ENCODE data around the gene ADGRA1.
"Not testable (repeated sequence)": the region's sequence is repeated elsewhere in the genome, so short reads cannot be mapped to it uniquely, and the experiment has no call there.

- TF ChIP-seq CTCF (IDR thresholded peaks at IDR 0.05); ESRRA (IDR thresholded peaks at IDR 0.05; ENCODE audit: borderline replicate concordance, low read length); RARB (CRISPR knock-in tag; IDR thresholded peaks at IDR 0.05); MAX (IDR thresholded peaks at IDR 0.05): not testable (repeated sequence)
Observed at GRCh38 chr10:133175624-133176023, 87.9 kb downstream of the ADGRA1 start.
